Measurements from ENCODE around the gene BCL2.
"Not testable (repeated sequence)": the region's sequence is repeated elsewhere in the genome, so short reads cannot be mapped to it uniquely, and the experiment has no call there.

Gene BCL2

GRCh38 chr18:63229971-63230370 is 89.6 kb downstream of the BCL2 start:
- DNase-seq: no peak

GRCh38 chr18:63225434-63225833 is 94.1 kb downstream of the BCL2 start:
- DNase-seq: no peak

GRCh38 chr18:63224630-63225029 is 94.9 kb downstream of the BCL2 start:
- no peak for DNase-seq

- DNase-seq: no peak
Observed at GRCh38 chr18:63223837-63224236, 95.7 kb downstream of the BCL2 start.

GRCh38 chr18:63220903-63221302 is 98.7 kb downstream of the BCL2 start:
- no peak for DNase-seq

GRCh38 chr18:63218472-63218871 is 101.1 kb downstream of the BCL2 start:
- DNase-seq: no peak

- DNase-seq: no peak
Observed at GRCh38 chr18:63216516-63217311, 102.9 kb downstream of the BCL2 start.

- no peak for DNase-seq
Observed at GRCh38 chr18:63213936-63214671, 105.5 kb downstream of the BCL2 start.

- DNase-seq: no peak
Observed at GRCh38 chr18:63213331-63213900, 106.2 kb downstream of the BCL2 start.

- DNase-seq: no peak
Observed at GRCh38 chr18:63210521-63210920, 109.0 kb downstream of the BCL2 start.

GRCh38 chr18:63208676-63209075 is 110.9 kb downstream of the BCL2 start:
- no peak for DNase-seq

- no peak for DNase-seq
Observed at GRCh38 chr18:63207835-63208234, 111.7 kb downstream of the BCL2 start.

- DNase-seq: no peak
Observed at GRCh38 chr18:63207143-63207790, 112.3 kb downstream of the BCL2 start.

- DNase-seq: no peak
Observed at GRCh38 chr18:63206433-63207142, 113.0 kb downstream of the BCL2 start.

GRCh38 chr18:63205791-63206252 is 113.7 kb downstream of the BCL2 start:
- DNase-seq: no peak

- DNase-seq: no peak
Observed at GRCh38 chr18:63203497-63203896, 116.1 kb downstream of the BCL2 start.

GRCh38 chr18:63202828-63203227 is 116.7 kb downstream of the BCL2 start:
- no peak for DNase-seq

- not testable (repeated sequence) for DNase-seq
Observed at GRCh38 chr18:63201456-63201855, 118.1 kb downstream of the BCL2 start.

GRCh38 chr18:63199743-63200241 is 119.8 kb downstream of the BCL2 start:
- no peak for DNase-seq

- no peak for DNase-seq
Observed at GRCh38 chr18:63198868-63199742, 120.5 kb downstream of the BCL2 start.

GRCh38 chr18:63198098-63198760 is 121.3 kb downstream of the BCL2 start:
- DNase-seq: no peak

All from activated CD4-positive, CD25-positive, alpha-beta regulatory T cell treated with anti-CD3 and anti-CD28 coated beads, Interleukin-2, amount 50 U/mL, for 72 hours (primary cell).